ENCODE measurements around the gene APOC3.
"Not testable (repeated sequence)": the region's sequence is repeated elsewhere in the genome, so short reads cannot be mapped to it uniquely, and the experiment has no call there.

The APOC3 gene

DNA sequence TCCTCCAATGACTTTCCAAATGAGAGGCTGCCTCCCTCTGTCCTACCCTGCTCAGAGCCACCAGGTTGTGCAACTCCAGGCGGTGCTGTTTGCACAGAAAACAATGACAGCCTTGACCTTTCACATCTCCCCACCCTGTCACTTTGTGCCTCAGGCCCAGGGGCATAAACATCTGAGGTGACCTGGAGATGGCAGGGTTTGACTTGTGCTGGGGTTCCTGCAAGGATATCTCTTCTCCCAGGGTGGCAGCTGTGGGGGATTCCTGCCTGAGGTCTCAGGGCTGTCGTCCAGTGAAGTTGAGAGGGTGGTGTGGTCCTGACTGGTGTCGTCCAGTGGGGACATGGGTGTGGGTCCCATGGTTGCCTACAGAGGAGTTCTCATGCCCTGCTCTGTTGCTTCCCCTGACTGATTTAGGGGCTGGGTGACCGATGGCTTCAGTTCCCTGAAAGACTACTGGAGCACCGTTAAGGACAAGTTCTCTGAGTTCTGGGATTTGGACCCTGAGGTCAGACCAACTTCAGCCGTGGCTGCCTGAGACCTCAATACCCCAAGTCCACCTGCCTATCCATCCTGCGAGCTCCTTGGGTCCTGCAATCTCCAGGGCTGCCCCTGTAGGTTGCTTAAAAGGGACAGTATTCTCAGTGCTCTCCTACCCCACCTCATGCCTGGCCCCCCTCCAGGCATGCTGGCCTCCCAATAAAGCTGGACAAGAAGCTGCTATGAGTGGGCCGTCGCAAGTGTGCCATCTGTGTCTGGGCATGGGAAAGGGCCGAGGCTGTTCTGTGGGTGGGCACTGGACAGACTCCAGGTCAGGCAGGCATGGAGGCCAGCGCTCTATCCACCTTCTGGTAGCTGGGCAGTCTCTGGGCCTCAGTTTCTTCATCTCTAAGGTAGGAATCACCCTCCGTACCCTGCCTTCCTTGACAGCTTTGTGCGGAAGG is 2.9 kb downstream of the APOC3 start:
- peak; percentile 75 for DNase-seq

DNA sequence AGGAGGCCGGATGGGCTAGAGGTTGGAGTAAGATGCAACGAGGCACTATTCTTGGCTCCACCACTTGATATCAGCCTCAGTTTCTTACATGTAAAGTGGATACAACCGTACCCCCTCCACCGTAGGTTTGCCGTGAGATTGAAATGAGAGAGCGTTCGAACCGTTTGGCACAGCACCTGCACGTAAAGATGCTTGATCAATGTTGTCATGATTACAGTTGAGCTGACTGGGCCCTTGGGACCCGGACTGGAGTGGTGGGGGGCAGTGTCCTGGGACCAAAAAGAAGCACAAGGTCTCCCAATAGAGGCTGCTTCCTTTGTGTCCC is 3.7 kb downstream of the APOC3 start:
- no peak for DNase-seq

DNA sequence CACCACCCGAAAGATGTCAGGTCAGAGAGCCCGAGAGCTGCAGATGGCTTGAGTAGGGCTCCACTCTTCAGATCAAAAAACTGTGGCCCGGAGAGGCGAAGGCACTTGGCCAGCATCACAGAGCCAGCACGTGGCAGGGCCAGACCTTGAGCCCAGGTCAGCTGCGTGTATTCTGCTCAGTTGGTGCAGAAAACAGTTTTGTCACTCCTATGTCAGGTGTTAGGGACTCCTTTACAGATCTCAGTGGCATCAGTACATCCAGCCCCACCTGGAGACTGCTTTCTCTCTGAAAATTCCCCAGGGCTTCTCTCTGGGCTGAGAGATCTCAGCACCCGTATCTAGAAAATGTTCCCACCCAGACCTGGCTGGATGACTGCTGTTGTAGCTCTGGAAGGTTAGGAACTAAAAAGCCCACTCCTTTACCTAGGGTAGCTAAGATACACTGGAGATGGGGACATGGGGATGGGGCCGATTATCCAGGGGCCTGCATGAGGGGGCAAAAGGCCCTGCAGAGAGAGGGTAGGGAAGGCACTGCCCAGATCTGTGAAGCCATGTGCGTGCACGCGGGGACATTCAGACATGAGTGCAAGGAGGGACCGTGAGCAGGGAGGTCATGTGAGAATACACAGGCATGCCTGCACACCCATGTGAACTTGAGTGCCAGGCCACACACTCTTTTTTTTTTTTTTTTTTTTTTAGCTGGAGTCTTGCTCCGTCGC is 4.3 kb downstream of the APOC3 start:
- DNase-seq = no peak

DNA sequence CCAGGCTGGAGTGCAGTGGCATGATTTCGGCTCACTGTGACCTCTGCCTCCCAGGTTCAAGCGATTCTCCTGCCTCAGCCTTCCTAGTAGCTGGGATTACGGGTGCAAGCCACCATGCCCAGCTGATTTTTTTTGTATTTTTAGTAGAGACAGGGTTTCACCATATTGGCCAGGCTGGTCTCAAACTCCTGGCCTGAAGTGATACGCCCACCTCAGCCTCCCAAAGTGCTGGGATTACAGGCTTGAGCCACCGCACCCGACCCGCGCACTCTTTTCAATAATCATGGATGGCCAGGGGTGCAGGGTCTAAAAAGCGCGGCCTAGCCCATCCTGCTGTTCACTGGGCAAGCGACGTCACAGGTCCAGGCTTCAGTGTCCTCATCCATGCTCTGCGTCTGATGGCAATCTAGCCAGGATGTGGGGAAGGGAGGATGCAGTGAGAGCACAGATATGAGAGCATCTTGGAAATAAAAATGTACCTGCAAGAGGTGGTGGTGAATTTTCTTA is 4.9 kb downstream of the APOC3 start:
- DNase-seq = not testable (repeated sequence)

DNA sequence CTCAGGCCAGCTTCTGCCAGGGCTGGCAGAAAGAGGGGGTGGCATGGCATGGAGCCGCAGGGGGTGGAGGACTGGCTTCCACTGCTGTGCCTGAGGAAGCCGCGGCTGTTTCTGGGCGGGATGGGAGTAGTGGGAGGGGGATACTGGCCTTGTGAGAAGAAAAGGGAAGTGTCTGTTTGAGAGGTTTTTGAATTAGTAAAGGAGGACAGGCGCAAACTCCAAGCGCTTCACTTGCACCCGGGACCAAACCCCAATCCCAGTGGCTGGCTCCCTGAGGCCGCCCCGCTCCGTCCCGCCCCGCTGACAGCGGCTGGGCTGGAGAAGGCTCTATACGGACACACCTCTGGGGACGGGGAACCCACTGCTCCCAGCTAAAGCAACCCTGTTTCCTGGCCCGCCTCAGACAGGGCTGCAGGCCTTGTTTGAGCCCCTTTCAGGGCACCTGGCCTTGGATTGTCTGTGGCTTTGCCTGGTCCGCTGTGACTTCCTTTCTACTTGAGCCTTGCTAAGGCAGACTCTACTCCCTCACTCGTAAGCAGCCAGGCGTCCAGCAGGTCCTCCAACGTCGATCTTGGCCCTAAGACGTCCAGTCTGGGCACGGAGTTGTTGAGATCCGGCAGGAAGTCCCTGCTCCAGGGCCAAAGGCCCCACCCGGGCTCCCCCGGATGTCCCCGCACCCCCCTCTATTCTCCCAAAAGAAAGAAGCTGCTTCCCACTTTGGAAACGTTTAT is 5.5 kb downstream of the APOC3 start:
- peak; percentile 27 for DNase-seq

DNA sequence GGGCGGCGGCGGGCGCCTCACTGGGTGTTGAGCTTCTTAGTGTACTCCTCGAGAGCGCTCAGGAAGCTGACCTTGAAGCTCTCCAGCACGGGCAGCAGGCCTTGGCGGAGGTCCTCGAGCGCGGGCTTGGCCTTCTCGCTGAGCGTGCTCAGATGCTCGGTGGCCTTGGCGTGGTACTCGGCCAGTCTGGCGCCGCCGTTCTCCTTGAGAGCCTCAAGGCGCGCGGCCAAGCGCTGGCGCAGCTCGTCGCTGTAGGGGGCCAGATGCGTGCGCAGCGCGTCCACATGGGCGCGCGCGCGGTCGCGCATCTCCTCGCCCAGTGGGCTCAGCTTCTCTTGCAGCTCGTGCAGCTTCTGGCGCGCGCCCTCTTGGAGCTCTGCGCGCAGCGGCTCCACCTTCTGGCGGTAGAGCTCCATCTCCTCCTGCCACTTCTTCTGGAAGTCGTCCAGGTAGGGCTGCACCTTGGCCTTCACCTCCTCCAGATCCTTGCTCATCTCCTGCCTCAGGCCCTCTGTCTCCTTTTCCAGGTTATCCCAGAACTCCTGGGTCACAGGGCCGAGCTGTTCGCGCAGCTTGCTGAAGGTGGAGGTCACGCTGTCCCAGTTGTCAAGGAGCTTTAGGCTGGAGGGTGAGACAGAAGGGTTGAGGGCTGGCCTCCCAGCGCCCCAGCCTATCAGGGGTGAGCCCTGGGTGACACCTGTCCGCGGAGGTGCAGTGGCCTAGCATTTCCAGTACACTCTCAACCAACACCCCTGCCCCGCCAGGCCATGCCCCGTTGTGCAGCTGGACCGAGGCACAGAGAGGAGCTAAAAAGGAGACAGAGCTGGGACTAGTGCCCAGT is 6.3 kb downstream of the APOC3 start:
- DNase-seq = peak; percentile 99

DNA sequence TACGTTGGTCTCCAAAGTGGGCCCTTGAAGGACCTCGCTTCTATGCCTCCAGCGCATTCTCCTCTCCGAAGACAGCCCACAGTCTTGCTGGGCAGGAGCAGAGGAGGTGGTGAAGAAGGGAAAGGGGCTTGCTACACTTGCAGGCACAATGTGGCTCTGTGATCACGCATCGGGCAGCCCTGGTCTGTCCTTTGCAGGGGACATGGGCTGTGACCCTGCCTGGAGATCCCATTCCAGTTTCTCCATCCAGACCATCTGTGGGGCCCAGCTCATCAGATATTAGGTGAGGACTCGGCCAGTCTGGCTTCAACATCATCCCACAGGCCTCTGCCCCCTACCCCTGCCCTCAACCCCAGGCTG is 6.9 kb downstream of the APOC3 start:
- DNase-seq = no peak

DNA sequence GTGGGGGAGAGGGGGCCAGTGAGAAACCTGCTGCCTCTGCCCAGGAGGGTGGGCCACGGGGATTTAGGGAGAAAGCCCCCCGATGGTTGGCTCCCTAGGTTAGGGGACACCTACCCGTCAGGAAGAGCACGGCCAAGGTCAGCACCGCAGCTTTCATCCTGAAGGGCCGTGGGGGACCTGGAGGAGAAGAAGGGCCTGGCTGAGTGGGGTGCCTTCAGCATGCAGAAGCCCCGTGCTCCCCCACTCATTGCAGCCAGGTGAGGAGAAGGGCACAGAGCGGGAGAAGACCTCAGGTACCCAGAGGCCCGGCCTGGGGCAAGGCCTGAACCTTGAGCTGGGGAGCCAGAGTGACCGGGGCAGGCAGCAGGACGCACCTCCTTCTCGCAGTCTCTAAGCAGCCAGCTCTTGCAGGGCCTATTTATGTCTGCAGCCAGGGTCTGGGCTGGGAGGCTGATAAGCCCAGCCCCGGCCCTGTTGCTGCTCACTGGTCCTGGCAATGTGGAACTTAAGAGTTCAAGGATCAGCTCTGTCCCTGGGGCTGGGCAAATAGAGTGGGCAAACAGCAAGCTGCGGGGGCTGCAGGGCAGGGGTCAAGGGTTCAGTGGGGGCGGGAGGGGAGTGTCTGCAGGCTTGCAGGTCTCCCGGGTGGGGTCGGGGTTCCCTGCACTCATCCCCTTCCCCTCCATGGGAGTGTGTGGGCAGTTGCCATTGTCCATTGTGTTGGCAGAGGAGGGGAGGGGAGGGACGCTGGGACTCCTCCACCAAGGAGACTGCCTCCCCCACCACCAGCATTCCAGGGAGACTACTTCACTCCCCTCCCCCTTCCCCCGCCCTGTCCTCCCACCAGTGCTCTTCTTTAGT is 7.8 kb downstream of the APOC3 start, which contains the start of gene APOA1:
APOA1 (minus strand) TSS at position 392 of the 861 bp plus-strand sequence; CDS start at position 157, 235 bp downstream.
- DNase-seq = no peak

DNA sequence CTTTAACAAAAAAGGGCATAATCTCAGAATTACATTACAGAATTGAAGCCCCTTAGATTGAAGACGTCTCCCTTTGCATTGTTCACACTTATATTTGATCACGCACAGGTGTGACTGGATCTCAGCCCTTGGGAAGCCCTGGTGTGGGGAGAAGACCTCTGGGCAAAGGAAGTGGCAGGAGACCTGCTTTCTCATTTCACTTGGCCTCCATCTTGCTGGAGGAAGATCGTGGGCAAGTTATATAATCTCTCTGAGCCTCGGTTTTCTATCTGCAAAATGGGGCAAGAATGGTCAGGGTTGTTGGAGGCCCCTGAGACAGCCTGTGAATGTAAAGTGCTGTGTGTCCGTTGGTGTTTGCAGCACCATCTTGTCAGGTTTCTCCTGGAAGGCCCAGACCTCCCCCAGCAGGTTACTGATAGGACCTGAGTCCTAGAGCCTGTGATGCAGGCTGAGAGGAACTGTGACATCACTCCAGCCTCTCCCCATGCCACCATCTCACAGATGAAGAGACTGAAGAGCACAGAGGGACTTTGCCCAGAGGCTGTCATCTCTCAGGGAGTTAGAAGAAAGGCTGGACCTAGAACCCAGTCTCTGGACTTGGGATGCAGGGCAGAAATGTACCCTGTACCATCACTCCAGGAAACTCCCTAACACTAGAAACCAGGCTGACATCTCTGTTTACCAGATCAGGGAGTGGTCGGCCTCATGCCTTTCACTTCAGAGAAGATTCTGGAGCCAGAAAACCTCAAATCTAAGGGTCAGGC is 8.8 kb downstream of the APOC3 start:
- DNase-seq = no peak

DNA sequence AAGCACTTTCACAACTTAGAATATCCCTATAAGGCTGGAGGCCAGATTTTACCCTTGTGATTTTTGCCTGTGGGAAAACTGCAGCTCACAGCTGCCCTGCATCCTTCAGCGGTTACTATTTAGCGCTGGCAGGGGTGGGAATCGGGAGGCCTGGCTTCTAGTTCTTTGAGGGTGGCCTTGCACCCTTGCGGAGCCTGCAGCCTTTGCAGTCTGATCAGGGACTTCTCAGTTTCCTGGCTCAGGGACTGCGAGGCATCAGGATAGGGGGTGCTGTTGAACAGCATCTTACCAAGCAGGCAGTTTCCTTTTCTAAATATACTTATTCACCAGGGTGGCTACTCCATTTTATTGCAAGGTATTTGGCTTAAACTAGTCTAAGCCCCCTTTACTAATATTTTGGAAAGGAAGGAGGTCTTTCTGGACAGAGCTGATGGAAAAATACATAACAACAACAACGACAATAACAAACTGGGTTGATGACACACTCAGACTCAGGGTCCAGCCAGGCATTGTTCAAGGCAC is 10.6 kb downstream of the APOC3 start:
- DNase-seq = peak; percentile 37

DNA sequence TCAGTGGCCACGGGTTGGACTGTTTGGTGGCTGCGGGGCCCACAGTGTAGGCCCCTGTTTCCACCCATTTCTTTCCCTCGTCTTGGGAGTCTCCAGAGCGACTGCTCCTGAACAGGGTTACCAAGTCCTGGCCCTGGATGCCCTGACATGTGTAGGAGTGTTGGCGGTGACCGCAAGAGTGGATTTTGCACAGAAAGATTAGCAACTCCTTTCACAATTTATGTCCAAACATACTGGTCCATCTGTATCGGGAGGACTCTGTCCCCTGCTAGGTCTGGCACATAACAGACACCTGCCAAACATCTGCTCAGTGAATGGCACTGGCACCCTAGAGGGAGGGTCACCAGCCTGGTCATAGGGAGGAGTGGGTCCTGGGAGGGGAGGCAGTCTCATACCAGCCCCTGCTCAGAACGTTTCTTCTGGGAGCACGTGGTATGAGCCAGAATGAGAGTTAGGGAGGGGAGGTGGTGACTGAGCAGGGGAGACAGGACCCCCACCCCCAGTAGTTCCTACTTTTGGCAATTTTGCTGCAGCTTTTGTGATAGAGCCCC is 11.1 kb downstream of the APOC3 start:
- DNase-seq = no peak

DNA sequence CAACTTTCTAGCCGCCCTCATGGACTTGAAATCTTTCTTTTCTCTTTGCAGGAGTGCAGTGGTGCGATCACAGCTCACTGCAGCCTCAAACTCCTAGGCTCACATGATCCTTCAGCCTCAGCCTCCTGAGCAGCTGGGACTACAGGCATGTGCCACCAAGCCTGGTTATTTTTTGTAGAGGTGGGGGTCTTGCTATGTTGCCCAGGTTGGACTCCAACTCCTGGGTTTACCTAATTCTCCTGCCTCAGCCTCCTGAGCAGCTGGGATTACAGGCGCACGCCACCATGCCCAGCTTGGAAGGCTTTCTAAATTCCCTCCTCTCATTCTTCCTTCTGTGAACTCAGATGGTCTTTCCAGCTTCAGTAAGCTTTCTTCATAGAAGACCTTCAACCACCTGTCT is 12.4 kb downstream of the APOC3 start:
- no peak for DNase-seq

DNA sequence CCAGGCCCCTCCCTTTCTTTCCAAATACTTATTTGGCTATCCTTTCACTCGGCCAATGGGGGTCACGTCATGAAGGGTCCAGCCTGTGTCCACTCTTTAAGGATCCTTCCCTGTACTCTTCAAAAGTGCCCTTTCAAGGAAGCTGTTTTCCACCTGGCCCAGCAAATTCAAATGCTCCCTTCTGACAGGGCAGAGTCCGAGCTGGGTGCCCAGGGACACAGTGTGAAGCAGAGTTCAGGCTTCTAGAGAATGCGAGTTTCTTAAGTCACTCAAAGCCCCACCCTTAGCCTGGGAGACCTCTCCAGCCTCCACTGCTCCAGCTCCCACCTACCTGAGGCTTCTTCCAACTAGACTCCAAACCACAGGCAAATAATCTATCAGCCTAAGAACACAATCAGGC is 13.2 kb downstream of the APOC3 start:
- DNase-seq = no peak

DNA sequence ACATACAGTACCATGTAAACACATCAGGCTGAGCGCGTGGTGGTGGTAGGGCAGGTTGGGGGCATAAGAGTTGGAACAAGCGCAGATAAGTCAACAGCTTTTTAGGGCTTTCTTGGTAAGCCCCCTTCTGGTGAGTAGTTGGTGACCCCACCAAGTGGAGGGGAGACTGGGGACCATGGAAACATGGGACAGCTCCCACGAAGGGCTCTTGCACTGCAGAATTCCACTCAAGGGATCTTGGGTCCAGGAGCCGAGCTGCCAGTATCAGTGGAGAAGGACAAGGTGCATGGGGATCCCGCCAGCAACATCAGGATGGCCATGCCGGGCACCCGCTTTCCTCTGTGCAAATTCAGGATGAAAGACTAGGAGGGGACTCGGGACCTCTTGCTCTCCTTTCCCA is 14.0 kb downstream of the APOC3 start:
- DNase-seq = no peak

DNA sequence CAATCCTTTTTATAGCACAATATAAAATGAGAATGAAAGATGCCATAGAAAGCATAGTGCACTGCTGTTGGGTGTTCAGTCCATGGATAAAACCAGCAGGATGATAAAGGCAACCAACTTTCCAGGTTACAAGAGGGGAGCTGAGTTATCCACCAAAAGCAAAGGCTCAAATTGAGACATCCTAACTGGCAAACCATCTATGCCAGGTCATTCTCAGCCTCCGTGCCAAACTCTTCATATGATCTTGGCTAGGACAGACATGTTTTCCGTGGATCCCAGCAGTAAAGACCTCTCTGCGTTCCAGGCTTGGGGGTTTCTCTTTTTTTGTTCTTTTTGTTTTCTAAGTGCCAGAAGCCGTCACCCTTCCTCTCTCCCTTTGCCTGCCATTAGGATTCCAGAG is 15.0 kb downstream of the APOC3 start:
- DNase-seq = no peak

DNA sequence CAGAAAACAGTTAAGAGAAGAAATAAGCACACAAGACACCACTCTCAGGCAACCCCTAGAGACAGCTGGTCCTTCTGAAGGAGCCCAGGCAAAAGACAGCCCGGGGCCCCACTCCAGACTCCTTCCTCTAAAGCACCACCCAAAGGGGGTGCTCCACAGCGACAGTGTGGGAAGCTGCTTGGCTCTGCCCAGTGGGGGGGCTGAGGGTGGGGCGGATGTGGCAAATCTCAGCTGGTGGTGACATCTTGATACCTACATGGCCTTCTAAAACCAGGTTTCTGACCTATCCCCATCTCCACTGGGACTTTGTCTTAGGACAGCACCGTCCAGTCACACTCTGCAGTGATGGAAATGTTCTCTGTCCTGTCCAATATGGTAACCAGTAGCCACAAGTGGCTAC is 17.9 kb downstream of the APOC3 start:
- no peak for DNase-seq

DNA sequence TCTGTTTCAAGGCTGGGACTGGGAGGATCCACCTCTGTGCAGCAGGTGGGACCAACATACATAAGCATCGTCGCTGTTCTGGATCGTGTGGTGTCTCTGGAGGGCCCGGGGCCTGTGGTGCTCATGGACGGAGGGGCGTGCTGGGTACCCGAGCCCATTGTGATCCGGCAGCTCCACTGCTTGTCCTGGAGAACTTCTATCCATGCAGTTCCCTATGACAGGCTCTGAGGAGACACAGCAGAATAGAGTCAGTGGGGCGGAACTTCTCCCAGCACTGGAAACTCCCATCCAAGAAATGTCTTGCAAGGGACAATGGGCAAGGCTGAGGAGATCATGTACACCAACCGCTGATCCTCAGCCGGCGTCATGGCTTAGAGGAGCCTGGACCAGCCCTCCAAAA is 19.4 kb downstream of the APOC3 start:
- no peak for DNase-seq

DNA sequence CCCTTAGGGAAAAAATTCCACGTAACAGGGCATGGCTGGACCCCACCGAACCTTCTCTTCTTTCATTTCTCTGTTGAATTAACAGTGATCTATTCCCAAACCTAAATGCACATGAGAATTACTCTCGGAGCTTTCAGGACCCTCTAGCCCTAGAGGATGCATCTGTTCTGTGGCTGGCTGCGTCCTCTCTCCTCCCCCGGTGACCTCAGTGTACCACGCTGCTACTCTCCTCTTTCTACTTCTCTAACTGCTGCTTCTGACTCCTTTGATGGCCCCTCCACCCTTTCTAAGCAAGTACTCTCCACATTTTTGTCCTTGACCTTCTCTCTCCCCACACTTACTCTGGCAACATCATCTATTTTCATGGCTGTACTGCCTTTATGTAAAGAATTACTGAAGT is 19.8 kb downstream of the APOC3 start:
- DNase-seq = no peak

DNA sequence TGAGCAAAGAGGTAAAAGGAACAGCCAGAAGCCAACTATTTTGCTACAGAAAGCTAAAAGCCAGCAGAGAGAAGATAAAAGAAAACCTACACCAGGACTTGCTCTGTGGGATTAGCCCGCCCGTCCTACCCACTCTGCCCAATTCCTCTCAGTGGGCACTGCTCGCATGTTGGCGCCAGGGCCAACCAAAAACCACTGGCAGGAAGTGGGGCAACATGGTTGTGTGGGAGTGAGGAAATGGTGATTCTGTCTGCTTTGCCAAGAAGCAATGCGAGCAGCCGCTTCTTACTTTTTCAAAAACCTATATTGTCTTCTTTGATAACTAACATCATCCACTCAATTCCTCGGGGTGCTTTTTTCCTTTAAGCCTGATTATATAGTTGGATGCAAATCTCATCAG is 21.9 kb downstream of the APOC3 start:
- DNase-seq = no peak

All from NCI-H69 (cell line).